Neural cell (in vitro differentiated cells): ENCODE results near the gene CPS1. TPM values are rescaled to one million over a fixed set of nuclear protein-coding genes. Genes with fewer than 3 reads are reported as not detected.

Source experiments
- H2AFZ ChIP-seq: fragments of 200-600, 300-800 bp; sonication (generic), shearing (Covaris generic); 2 replicates; pipeline ENCODE4 v1.6.0; 2014; ENCODE audit warnings: low read depth, mild to moderate bottlenecking, antibody characterized with exemption, low read length, moderate library complexity
- H3F3A ChIP-seq: fragments of 200-600 bp; shearing (Covaris generic); 2 replicates; pipeline ENCODE4 v1.6.1; 2016; ENCODE audit warnings: mild to moderate bottlenecking, moderate library complexity, mixed read lengths, antibody characterized with exemption, low read length; ENCODE audit not compliant: insufficient read depth, poor library complexity, severe bottlenecking
- H3K27ac ChIP-seq: fragments of 200-600, 300-800 bp; sonication (generic), shearing (Covaris generic); 2 replicates; pipeline ENCODE4 v1.5.1; 2014; ENCODE audit warnings: mild to moderate bottlenecking, low read length, moderate library complexity
- H3K27me3 ChIP-seq: fragments of 300-800, 200-600 bp; sonication (generic), shearing (Covaris generic); 2 replicates; pipeline ENCODE4 v1.6.0; 2014; ENCODE audit warnings: mild to moderate bottlenecking, low read depth, low read length, moderate library complexity; ENCODE audit not compliant: insufficient read depth
- H3K36me3 ChIP-seq: fragments of 300-800, 200-600 bp; sonication (generic), shearing (Covaris generic); 2 replicates; pipeline ENCODE4 v1.5.1; 2014; ENCODE audit warnings: mild to moderate bottlenecking, antibody characterized with exemption, low read length, moderate library complexity; ENCODE audit not compliant: insufficient read depth
- H3K4me2 ChIP-seq: fragments of 300-800, 200-600 bp; sonication (generic), shearing (Covaris generic); 2 replicates; pipeline ENCODE4 v1.6.0; 2014; ENCODE audit warnings: mild to moderate bottlenecking, low read length
- H3K4me3 ChIP-seq: fragments of 300-800, 200-600 bp; sonication (generic), shearing (Covaris generic); 2 replicates; pipeline ENCODE4 v1.5.1; 2014; ENCODE audit warnings: mild to moderate bottlenecking, low read length, moderate library complexity
- H3K79me2 ChIP-seq: fragments of 200-600 bp; shearing (Covaris generic); replicated peaks from 2 replicates; pipeline ENCODE4 v1.6.0; 2014; ENCODE audit warnings: mild to moderate bottlenecking, low read length, moderate library complexity; ENCODE audit not compliant: insufficient read depth
- H3K9ac ChIP-seq: fragments of 300-800, 200-600 bp; sonication (generic), shearing (Covaris generic); 2 replicates; pipeline ENCODE4 v1.6.1; 2016; ENCODE audit warnings: mild to moderate bottlenecking, low read length, mixed read lengths
- H3K9me2 ChIP-seq: fragments of 200-600 bp; shearing (Covaris generic); 2 replicates; pipeline ENCODE4 v1.6.1; 2016; ENCODE audit warnings: mild to moderate bottlenecking, low read length, mixed read lengths; ENCODE audit not compliant: insufficient read depth
- H3K9me3 ChIP-seq: fragments of 200-600, 300-800 bp; sonication (generic), shearing (Covaris generic); 2 replicates; pipeline ENCODE4 v1.6.1; 2016; ENCODE audit warnings: mild to moderate bottlenecking, mixed run types, low read length, moderate library complexity, mixed read lengths
- H4K20me1 ChIP-seq: fragments of 200-600 bp; shearing (Covaris generic); 2 replicates; pipeline ENCODE4 v1.6.1; 2016; ENCODE audit warnings: mild to moderate bottlenecking, mixed run types; ENCODE audit not compliant: insufficient read depth
- EP300 ChIP-seq: fragments of 450-650 bp; conservative IDR thresholded peaks from 2 replicates; pipeline ENCODE4 v1.6.1; 2014; ENCODE audit warnings: antibody characterized with exemption, mild to moderate bottlenecking, moderate library complexity; ENCODE audit not compliant: poor library complexity, severe bottlenecking
- EZH2 ChIP-seq: fragments of 200-600, 300-800 bp; shearing (Covaris generic), sonication (generic); IDR thresholded peaks from 2 replicates; pipeline ENCODE4 v1.6.1; 2014; ENCODE audit warnings: antibody characterized with exemption, low read length, borderline replicate concordance, mild to moderate bottlenecking; ENCODE audit not compliant: insufficient read depth, poor library complexity, severe bottlenecking
- MXI1 ChIP-seq: fragments of 450-650 bp; conservative IDR thresholded peaks from 2 replicates; pipeline ENCODE4 v1.6.1; 2014; ENCODE audit warnings: antibody characterized with exemption, mild to moderate bottlenecking; ENCODE audit not compliant: poor library complexity, severe bottlenecking
- POLR2AphosphoS5 ChIP-seq: IDR thresholded peaks from 2 replicates; pipeline ENCODE4 v1.6.1; 2012
- RAD21 ChIP-seq: fragments of 450-650 bp; conservative IDR thresholded peaks from 2 replicates; pipeline ENCODE4 v1.6.1; 2014; ENCODE audit warnings: antibody characterized with exemption, mild to moderate bottlenecking, moderate library complexity
- SMC3 ChIP-seq: fragments of 450-650 bp; conservative IDR thresholded peaks from 2 replicates; pipeline ENCODE4 v1.6.1; 2014; ENCODE audit warnings: antibody characterized with exemption, mild to moderate bottlenecking, moderate library complexity; ENCODE audit not compliant: poor library complexity
- TAF1 ChIP-seq: IDR thresholded peaks from 2 replicates; pipeline ENCODE4 v1.6.1; 2012; ENCODE audit warnings: low read depth
- polyA plus RNA-seq: library from polyadenylated mRNA; depleted of rRNA; stranded (reverse); fragments of >200 nt; gene quantifications from 2 replicates; pipeline ENCODE4 v1.2.3, GENCODE V29; 2014
- TF ChIP-seq, protein P1 (sequence below): IDR thresholded peaks from 2 replicates; pipeline ENCODE4 v1.6.1; 2012; ENCODE audit warnings: borderline replicate concordance
- TF ChIP-seq, protein P2 (sequence below): fragments of 450-650 bp; IDR thresholded peaks from 2 replicates; pipeline ENCODE4 v1.5.1; 2014; ENCODE audit warnings: antibody characterized with exemption, mild to moderate bottlenecking, moderate library complexity; ENCODE audit not compliant: poor library complexity, severe bottlenecking

The CPS1 gene
- polyA plus RNA-seq, 1 donor from 2014 or later = 0.25 TPM

DNA sequence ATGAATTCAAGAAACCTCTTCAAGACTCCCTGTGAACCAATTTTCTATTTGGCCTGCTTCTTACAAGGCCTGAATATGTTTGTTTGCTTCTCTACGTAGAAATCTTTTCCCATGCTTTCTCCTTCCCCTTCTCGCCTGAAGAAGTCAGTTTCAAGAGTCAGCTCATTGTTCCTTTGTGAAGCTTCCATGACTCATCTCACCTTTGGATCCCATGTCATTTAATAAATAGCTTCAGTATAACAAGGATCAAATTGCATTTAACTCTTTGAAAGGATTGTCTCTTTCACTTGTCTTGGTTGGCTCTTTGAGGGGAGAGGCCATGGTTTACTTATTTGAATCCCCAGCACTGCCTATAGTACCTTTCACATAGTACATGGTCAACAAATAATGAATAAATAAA lies 28.4 kb downstream of the CPS1 start:
- no peak overlapping the region for H3K27ac ChIP-seq
- no peaks in the 10 kb centered on the region for H3K36me3 ChIP-seq

DNA sequence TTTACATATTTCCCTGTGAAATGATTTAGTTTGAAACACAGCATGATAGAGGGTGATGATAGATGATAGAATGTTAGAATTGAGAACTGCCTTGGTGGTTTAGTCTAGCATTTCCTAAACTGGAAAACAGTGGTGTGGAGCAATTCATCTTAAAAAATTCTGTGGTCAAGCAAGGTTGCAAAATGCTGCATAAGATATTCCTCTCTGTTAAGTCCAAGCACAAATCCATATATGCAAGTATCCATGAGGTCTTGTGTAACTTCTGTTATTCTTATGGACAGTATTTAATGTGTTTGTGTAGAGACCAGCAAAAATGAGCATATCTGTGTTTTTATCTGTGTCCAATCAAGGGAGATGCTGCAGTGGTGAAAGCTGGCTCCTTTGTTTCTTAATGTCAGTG lies 30.0 kb downstream of the CPS1 start:
- no peaks in the 10 kb centered on the region for H3K36me3 ChIP-seq
- no peak overlapping the region for H3K4me2 ChIP-seq
- H3K9me2 ChIP-seq = no peaks in the 10 kb centered on the region
- no peaks in the 10 kb centered on the region for H4K20me1 ChIP-seq
- no peak for TF ChIP-seq TAF1
- no peak for TF ChIP-seq SMC3
- TF ChIP-seq, protein P1, sequence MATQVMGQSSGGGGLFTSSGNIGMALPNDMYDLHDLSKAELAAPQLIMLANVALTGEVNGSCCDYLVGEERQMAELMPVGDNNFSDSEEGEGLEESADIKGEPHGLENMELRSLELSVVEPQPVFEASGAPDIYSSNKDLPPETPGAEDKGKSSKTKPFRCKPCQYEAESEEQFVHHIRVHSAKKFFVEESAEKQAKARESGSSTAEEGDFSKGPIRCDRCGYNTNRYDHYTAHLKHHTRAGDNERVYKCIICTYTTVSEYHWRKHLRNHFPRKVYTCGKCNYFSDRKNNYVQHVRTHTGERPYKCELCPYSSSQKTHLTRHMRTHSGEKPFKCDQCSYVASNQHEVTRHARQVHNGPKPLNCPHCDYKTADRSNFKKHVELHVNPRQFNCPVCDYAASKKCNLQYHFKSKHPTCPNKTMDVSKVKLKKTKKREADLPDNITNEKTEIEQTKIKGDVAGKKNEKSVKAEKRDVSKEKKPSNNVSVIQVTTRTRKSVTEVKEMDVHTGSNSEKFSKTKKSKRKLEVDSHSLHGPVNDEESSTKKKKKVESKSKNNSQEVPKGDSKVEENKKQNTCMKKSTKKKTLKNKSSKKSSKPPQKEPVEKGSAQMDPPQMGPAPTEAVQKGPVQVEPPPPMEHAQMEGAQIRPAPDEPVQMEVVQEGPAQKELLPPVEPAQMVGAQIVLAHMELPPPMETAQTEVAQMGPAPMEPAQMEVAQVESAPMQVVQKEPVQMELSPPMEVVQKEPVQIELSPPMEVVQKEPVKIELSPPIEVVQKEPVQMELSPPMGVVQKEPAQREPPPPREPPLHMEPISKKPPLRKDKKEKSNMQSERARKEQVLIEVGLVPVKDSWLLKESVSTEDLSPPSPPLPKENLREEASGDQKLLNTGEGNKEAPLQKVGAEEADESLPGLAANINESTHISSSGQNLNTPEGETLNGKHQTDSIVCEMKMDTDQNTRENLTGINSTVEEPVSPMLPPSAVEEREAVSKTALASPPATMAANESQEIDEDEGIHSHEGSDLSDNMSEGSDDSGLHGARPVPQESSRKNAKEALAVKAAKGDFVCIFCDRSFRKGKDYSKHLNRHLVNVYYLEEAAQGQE = no peak
- TF ChIP-seq, protein P2, sequence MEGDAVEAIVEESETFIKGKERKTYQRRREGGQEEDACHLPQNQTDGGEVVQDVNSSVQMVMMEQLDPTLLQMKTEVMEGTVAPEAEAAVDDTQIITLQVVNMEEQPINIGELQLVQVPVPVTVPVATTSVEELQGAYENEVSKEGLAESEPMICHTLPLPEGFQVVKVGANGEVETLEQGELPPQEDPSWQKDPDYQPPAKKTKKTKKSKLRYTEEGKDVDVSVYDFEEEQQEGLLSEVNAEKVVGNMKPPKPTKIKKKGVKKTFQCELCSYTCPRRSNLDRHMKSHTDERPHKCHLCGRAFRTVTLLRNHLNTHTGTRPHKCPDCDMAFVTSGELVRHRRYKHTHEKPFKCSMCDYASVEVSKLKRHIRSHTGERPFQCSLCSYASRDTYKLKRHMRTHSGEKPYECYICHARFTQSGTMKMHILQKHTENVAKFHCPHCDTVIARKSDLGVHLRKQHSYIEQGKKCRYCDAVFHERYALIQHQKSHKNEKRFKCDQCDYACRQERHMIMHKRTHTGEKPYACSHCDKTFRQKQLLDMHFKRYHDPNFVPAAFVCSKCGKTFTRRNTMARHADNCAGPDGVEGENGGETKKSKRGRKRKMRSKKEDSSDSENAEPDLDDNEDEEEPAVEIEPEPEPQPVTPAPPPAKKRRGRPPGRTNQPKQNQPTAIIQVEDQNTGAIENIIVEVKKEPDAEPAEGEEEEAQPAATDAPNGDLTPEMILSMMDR = no peak
- TF ChIP-seq EP300 = no peak
- TF ChIP-seq EZH2 = no peak
- no peak for TF ChIP-seq POLR2AphosphoS5
- no peak for TF ChIP-seq MXI1
- TF ChIP-seq RAD21 = no peak
- H3K9ac ChIP-seq = no peak overlapping the region
- no peaks in the 10 kb centered on the region for H3K79me2 ChIP-seq
- no peaks in the 10 kb centered on the region for H3F3A ChIP-seq
- H2AFZ ChIP-seq = no peak overlapping the region
- H3K9me3 ChIP-seq = no peaks in the 10 kb centered on the region
- no peaks in the 10 kb centered on the region for H3K27me3 ChIP-seq
- no peak overlapping the region for H3K27ac ChIP-seq
- no peak overlapping the region for H3K4me3 ChIP-seq

More for the DNA sequence above, 28.4 kb downstream of the CPS1 start:
- no peaks in the 10 kb centered on the region for H3K79me2 ChIP-seq
- no peak overlapping the region for H3K9ac ChIP-seq
- no peaks in the 10 kb centered on the region for H3K9me3 ChIP-seq
- H2AFZ ChIP-seq = no peak overlapping the region
- no peak overlapping the region for H3K4me2 ChIP-seq
- no peaks in the 10 kb centered on the region for H4K20me1 ChIP-seq
- H3F3A ChIP-seq = no peaks in the 10 kb centered on the region
- no peaks in the 10 kb centered on the region for H3K9me2 ChIP-seq
- no peaks in the 10 kb centered on the region for H3K27me3 ChIP-seq
- TF ChIP-seq EP300 (no peak), MXI1 (no peak), SMC3 (no peak), RAD21 (no peak), POLR2AphosphoS5 (no peak), TAF1 (no peak), EZH2 (no peak)
- TF ChIP-seq, protein P1 = no peak
- TF ChIP-seq, protein P2 = no peak
- H3K4me3 ChIP-seq = no peak overlapping the region
